GM23248 (cell line): ENCODE results near the gene BTN1A1. TPM values are rescaled to one million over a fixed set of nuclear protein-coding genes. Genes with fewer than 3 reads are reported as not detected.
"Not testable (repeated sequence)": the region's sequence is repeated elsewhere in the genome, so short reads cannot be mapped to it uniquely, and the experiment has no call there.

Experiments used
- DNase-seq: peaks from one replicate; pipeline ENCODE4 v3.0.0-alpha.2; 2015
- H2AFZ ChIP-seq: fragments of 200-600 bp; sonication (generic); 2 replicates; pipeline ENCODE4 v1.6.1; 2016; ENCODE audit warnings: antibody characterized with exemption
- H3F3A ChIP-seq: fragments of 200-600 bp; sonication (generic); 2 replicates; pipeline ENCODE4 v1.6.1; 2016; ENCODE audit warnings: mild to moderate bottlenecking, antibody characterized with exemption, mixed run types; ENCODE audit not compliant: insufficient read depth
- H3K27ac ChIP-seq: fragments of 200-600 bp; sonication (generic); 2 replicates; pipeline ENCODE4 v1.5.1; 2016; ENCODE audit warnings: mild to moderate bottlenecking
- H3K27me3 ChIP-seq: fragments of 200-600 bp; sonication (generic); replicated peaks from 2 replicates; pipeline ENCODE4 v1.6.1; 2016; ENCODE audit warnings: mild to moderate bottlenecking; ENCODE audit not compliant: insufficient read depth
- H3K36me3 ChIP-seq: fragments of 200-600 bp; sonication (generic); 2 replicates; pipeline ENCODE4 v1.6.1; 2016; ENCODE audit warnings: low read depth, mild to moderate bottlenecking
- H3K4me1 ChIP-seq: fragments of 200-600 bp; sonication (generic); 2 replicates; pipeline ENCODE4 v1.6.1; 2016; ENCODE audit warnings: mild to moderate bottlenecking; ENCODE audit not compliant: insufficient read depth
- H3K4me2 ChIP-seq: fragments of 200-600 bp; sonication (generic); one replicate; pipeline ENCODE4 v1.6.1; 2016; ENCODE audit warnings: mild to moderate bottlenecking; ENCODE audit not compliant: unreplicated experiment
- H3K4me3 ChIP-seq: fragments of 200-600 bp; sonication (generic); 2 replicates; pipeline ENCODE4 v1.5.1; 2016; ENCODE audit warnings: mild to moderate bottlenecking
- H3K79me2 ChIP-seq: fragments of 200-600 bp; sonication (generic); 2 replicates; pipeline ENCODE4 v1.6.1; 2016; ENCODE audit warnings: mild to moderate bottlenecking; ENCODE audit not compliant: insufficient read depth
- H3K9ac ChIP-seq: fragments of 200-600 bp; sonication (generic); 2 replicates; pipeline ENCODE4 v1.6.1; 2016; ENCODE audit warnings: mild to moderate bottlenecking
- H3K9me2 ChIP-seq: fragments of 200-600 bp; sonication (generic); 2 replicates; pipeline ENCODE4 v1.6.1; 2016; ENCODE audit warnings: mixed run types, mild to moderate bottlenecking, moderate library complexity; ENCODE audit not compliant: insufficient read depth
- H3K9me3 ChIP-seq: fragments of 200-600 bp; sonication (generic); one replicate; pipeline ENCODE4 v1.6.1; 2017; ENCODE audit warnings: low read depth
- H4K20me1 ChIP-seq: fragments of 200-600 bp; sonication (generic); 2 replicates; pipeline ENCODE4 v1.6.0; 2016; ENCODE audit not compliant: insufficient read depth
- EZH2 ChIP-seq: fragments of 200-600 bp; sonication (generic); IDR thresholded peaks from 2 replicates; pipeline ENCODE4 v1.6.1; 2018; ENCODE audit warnings: antibody characterized with exemption, mild to moderate bottlenecking; ENCODE audit not compliant: insufficient read depth, poor library complexity, severe bottlenecking
- EZH2phosphoT487 ChIP-seq: fragments of 200-600 bp; sonication (generic); IDR thresholded peaks from 2 replicates; pipeline ENCODE4 v1.6.1; 2018; ENCODE audit warnings: antibody characterized with exemption, moderate library complexity, mild to moderate bottlenecking, low read depth; ENCODE audit not compliant: insufficient read depth
- WGBS, 2 experiments: methylation state at CpG; one replicate each; pipeline ENCODE4 v1.1.6; 2015 to 2017; ENCODE audit warnings: low lambda C conversion rate in 2 of 2, low coverage in 1 of 2; ENCODE audit errors: missing lambda C conversion rate in 2 of 2; 5-methylcytosine and 5-hydroxymethylcytosine counted together
- in situ Hi-C: fragments of 300-500 bp; cut with MboI; formaldehyde crosslinking; loops from 2 replicates; pipeline ENCODE4 v1.15.0; 2020
- polyA plus RNA-seq: library from polyadenylated mRNA; unstranded; fragments of >200 nt; fragmentation: Nextera tagmentation; extraction: Ambion mirVana; gene quantifications from 2 replicates; pipeline ENCODE4 v1.2.1, GENCODE V29; 2016
- total RNA-seq: library from RNA; depleted of rRNA; stranded (reverse); fragments of >200 nt; shearing (Covaris generic); gene quantifications from 2 replicates; pipeline ENCODE4 v1.2.3, GENCODE V29; 2014

The BTN1A1 gene
- total and polyA plus RNA-seq, 2 experiments from 2014 or later: 0.11 TPM; not detected in 1

DNA sequence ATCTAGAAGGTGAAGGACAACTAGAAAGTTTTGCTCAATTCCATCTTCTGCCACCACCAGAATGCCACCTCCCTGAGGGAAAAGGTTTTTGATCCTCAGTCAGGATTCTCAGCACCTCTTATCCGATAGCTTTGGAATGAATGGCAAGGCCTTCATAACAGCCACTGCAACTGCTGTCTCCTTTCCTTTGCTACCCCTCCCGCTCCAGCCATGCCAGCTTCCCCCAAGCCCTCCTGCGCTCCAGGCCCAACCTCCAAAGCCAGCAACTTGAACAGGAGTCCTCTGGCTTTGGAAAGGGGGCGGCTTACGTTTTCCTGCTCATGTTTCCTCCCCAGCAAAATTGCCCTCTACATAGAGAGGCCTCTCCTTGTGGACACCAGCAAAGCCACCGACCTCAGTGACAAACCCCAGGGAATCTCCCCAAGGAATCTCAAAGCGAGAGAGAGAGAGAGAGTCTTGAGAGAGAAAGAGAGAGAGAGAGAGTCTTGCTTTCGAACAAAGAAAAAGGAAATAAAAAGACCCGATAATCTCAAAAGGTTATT lies 42.8 kb upstream of the BTN1A1 start:
- Histone ChIP-seq H3K36me3 (peaks cover 4% of the 10 kb centered on the region; the same call in 1 of the 2 replicates), H3K4me2 (peak overlapping the region; percentile 99), H3K27ac (peak overlapping the region; percentile 89), H3K4me3 (peak overlapping the region; percentile 100), H3K9ac (peak overlapping the region; percentile 100), H3K4me1 (peaks cover 20% of the 10 kb centered on the region), H3K79me2 (peaks cover 45% of the 10 kb centered on the region), H3K27me3 (no peaks in the 10 kb centered on the region), H3F3A (peaks cover 10% of the 10 kb centered on the region; the same call in 1 of the 2 replicates), H2AFZ (peak overlapping the region; percentile 98), H3K9me2 (no peaks in the 10 kb centered on the region), H3K9me3 (no peaks in the 10 kb centered on the region), H4K20me1 (no peaks in the 10 kb centered on the region)
- DNase-seq: peak; percentile 70
- TF ChIP-seq EZH2 (no peak), EZH2phosphoT487 (no peak)
- in situ Hi-C loops: no loop called here
- 5 to 7% methylated on average over 9 of the region's 9 CpGs for WGBS, 2 experiments

DNA sequence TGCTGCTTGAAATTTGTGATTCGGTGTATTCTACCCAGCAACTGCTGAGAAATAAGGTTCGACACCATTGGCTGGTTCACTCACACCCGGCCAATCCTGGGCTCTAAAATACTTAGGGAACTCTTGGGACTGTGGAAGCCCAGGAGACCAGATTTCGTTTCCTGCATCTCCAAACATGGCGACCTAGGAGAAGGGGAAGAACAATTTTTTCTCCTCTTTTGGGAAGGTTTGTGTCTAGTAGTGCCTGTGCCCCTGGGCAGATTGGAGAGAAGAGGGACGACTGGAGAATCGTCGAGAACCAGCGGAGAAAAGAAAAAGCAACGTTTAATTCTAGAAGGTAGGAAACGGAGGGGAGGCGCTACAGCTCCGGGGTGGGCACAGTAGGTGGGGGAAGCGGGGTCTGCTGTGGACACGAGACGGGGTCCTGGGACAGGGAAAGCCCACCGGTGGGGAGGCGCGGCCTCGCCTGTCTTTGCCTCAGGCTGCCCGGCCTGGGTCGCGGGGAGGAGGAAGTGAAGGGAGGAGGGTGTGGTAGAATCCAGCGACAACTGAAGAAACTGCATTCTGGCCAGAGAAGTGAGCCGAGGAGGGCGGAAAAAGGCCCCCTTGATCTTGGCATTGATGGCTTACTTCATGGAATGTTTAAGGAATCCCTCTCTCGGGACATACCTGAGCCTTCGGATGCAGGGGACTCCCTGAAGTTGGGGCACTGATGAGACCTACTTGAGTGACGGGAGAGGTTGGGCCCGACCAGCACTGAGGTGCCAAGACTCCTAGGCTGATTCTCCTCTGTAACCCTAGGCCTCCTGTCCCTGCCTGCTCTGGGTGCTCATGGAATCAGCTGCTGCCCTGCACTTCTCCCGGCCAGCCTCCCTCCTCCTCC lies 42.1 kb upstream of the BTN1A1 start, which contains the start of gene BTN2A1:
Gene BTN2A1 (plus strand): TSS at position 150 of the 883 bp plus-strand sequence. CDS start 682 bp downstream, at position 832.
- 1 to 3% methylated on average over 31 of the region's 31 CpGs for WGBS, 2 experiments
- Histone ChIP-seq H4K20me1 (no peaks in the 10 kb centered on the region), H2AFZ (peak within 1 kb of the TSS; percentile 98), H3K27me3 (no peaks in the 10 kb centered on the region), H3K9me3 (no peaks in the 10 kb centered on the region), H3K79me2 (peaks cover 52% of the 10 kb centered on the region), H3K4me3 (peak within 1 kb of the TSS; percentile 100), H3F3A (peaks cover 10% of the 10 kb centered on the region; the same call in 1 of the 2 replicates), H3K9me2 (no peaks in the 10 kb centered on the region), H3K4me1 (peaks cover 20% of the 10 kb centered on the region), H3K36me3 (peaks cover 11% of the 10 kb centered on the region; the same call in 1 of the 2 replicates), H3K27ac (peak within 1 kb of the TSS; percentile 89), H3K9ac (peak within 1 kb of the TSS; percentile 100), H3K4me2 (peak within 1 kb of the TSS; percentile 99)
- DNase-seq: peak; percentile 97
- no peak for TF ChIP-seq EZH2
- no peak for TF ChIP-seq EZH2phosphoT487
- in situ Hi-C loops: no loop called here

DNA sequence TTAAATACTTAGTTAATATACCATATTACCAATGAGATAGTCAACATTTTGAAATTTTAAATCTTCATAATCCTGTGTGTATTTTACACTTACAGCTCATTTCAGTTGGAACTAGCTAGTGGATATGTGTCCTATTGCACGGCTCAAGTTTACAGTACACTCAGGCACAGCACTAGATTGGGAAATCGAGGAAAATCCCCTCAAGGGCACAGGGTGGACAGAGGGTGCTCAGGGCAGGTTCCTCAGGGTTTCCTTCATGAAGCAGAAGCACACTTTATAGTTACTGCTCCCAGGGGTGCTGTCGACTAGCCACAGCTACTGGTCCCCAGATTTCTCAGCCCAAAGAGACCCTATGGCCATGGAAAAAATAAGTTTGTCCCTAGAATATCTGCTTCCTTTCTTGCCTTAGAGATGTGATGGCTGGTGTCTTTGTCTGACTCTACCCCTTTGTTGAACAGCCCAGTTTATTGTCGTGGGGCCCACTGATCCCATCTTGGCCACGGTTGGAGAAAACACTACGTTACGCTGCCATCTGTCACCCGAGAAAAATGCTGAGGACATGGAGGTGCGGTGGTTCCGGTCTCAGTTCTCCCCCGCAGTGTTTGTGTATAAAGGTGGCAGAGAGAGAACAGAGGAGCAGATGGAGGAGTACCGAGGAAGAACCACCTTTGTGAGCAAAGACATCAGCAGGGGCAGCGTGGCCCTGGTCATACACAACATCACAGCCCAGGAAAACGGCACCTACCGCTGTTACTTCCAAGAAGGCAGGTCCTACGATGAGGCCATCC lies 40.9 kb upstream of the BTN1A1 start:
- WGBS, 2 experiments: 68 to 75% methylated on average over 16 of the region's 16 CpGs
- peak overlapping the region; percentile 100 for H3K9ac ChIP-seq
- peaks cover 10% of the 10 kb centered on the region; the same call in 1 of the 2 replicates for H3F3A ChIP-seq
- no peaks in the 10 kb centered on the region for H3K27me3 ChIP-seq
- peak overlapping the region; percentile 99 for H3K4me2 ChIP-seq
- H3K27ac ChIP-seq: no peak overlapping the region
- H3K9me3 ChIP-seq: no peaks in the 10 kb centered on the region
- DNase-seq: peak; percentile 30
- in situ Hi-C loops: no loop called here
- no peaks in the 10 kb centered on the region for H3K9me2 ChIP-seq
- TF ChIP-seq EZH2 (no peak), EZH2phosphoT487 (no peak)
- H3K4me3 ChIP-seq: peak overlapping the region; percentile 100
- H3K4me1 ChIP-seq: peaks cover 20% of the 10 kb centered on the region
- no peaks in the 10 kb centered on the region for H4K20me1 ChIP-seq
- peaks cover 20% of the 10 kb centered on the region; the same call in 1 of the 2 replicates for H3K36me3 ChIP-seq
- no peak overlapping the region for H2AFZ ChIP-seq
- H3K79me2 ChIP-seq: peaks cover 56% of the 10 kb centered on the region

DNA sequence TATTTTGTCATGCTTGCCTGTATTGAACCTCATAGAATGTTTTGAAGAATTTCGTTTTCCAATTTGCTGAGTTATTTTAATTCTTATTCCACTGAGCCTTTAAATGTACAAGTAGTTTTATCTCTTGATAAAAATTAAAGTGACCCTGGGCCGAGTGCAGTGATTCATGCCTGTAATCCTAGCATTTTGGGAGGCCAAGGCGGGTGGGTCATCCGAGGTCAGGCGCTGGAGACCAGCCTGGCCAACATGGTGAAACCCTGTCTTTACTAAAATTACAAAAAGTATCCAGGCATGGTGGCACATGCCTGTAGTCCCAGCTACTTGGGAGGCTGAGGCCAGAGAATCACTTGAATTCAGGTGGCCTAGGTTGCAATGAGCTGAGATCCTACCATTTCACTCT lies 38.8 kb upstream of the BTN1A1 start:
- H3K9me3 ChIP-seq, in situ Hi-C loops, H2AFZ ChIP-seq, H3K27ac ChIP-seq, H3K9ac ChIP-seq, H4K20me1 ChIP-seq, H3K9me2 ChIP-seq, H3K27me3 ChIP-seq, H3F3A ChIP-seq, DNase-seq: not testable (repeated sequence)
- Histone ChIP-seq H3K79me2 (peaks cover 56% of the 10 kb centered on the region), H3K36me3 (peaks cover 41% of the 10 kb centered on the region), H3K4me1 (peaks cover 20% of the 10 kb centered on the region), H3K4me2 (peak overlapping the region; percentile 19), H3K4me3 (peak overlapping the region; percentile 16; the same call in 1 of the 2 replicates)
- WGBS, 2 experiments: 75 to 76% methylated on average over 5 of the region's 5 CpGs
